DMS114 treated with DMSO at 0.1 percent for 48 hours (cell line): ENCODE data around the gene HERC5.
"Not testable (repeated sequence)": the region's sequence is repeated elsewhere in the genome, so short reads cannot be mapped to it uniquely, and the experiment has no call there.

Source experiments
- DNase-seq: peaks from one replicate; lab custom pipeline; 2025; ENCODE audit not compliant: unreplicated experiment; lab: John Stamatoyannopoulos, UW

The HERC5 gene

GRCh38 chr4:88456670-88457306 lies at the start of gene HERC5:
Gene HERC5 (plus strand): TSS chr4:88457119. CDS start chr4:88457270, 151 bp downstream.
- DNase-seq = peak; percentile 71

- no peak for DNase-seq
Observed at GRCh38 chr4:88409206-88409605, 47.7 kb upstream of the HERC5 start.

- DNase-seq = no peak
Observed at GRCh38 chr4:88409789-88410188, 47.1 kb upstream of the HERC5 start.

- DNase-seq = no peak
Observed at GRCh38 chr4:88411491-88412096, 45.3 kb upstream of the HERC5 start.

DNA sequence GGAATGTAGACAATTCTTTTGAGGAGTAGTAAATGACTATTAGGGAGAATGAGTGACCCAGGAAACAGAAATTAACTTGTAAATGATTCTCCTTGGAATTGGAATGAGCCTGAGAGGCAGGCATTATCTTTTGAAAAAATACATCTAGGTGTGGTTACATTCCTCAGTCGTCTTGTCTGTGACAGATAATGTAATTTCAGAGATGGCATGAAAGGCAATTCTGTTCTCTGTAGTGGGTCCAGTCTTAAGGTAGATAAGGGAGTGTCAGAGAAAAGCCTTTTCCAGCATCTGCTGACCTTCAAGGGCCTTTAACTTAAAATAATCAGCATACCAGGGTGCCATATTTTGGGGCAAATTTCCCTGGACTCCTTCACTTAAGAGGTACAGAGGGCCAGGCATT lies 43.1 kb upstream of the HERC5 start:
- DNase-seq = no peak

DNA sequence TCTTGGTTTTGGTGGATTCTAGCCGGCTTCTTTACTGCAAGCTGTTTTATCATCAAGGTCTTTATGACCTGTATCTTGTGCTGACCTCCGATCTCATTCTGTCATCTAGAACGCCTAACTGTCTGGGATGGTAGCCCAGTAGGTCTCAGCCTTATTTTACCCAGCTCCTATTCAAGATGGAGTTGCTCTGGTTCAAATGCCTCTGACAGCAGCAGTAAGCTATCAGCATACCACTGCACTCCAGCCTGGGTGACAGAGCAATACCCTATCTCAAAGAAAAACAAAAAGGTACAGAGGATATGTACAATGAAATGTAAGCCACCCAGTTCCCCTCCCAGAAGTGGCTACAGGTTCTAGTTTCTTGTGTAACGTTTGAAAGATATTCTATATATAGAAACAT lies 42.2 kb upstream of the HERC5 start:
- DNase-seq = no peak

DNA sequence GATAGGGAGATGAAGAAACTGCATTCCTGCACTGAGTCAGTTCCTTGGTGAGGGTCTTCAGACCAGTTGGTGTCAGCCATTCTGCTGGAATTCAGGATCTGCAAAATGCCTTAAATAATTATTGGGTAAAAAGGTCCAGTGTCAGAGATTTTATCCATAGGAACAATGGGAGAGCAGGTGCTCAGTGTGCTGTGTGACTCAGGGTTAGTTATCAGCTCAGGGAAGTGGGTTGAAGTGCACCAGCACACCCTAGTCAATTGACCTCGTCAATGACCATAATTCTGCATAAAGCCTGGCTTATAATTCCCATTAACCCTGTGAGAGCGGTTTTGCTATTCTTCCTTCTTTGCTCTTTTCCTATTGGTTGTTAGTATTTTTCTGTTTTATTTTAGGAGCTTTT lies 40.9 kb upstream of the HERC5 start:
- no peak for DNase-seq

- DNase-seq = no peak
Observed at GRCh38 chr4:88418411-88418810, 38.5 kb upstream of the HERC5 start.

DNA sequence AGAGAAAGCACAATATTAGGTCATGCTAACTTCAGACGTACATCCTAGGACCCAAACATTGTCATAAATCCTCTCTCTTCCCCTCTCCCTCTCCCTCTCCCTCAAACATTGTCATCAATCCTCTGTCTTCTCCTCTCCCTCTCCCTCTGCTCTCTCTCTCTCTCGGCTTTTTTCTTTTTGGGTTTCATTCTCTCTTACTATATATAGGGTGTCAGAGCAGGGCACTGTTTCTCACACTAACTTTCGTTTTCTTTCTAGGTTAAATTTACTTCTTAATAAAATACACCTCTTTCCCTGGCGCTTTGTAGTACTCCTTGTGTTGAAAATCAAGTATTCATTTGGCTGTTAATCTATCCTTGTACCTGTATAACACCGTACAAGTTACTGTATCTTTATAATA lies 37.0 kb upstream of the HERC5 start:
- DNase-seq = no peak

GRCh38 chr4:88420844-88421243 lies 36.1 kb upstream of the HERC5 start:
- no peak for DNase-seq

DNA sequence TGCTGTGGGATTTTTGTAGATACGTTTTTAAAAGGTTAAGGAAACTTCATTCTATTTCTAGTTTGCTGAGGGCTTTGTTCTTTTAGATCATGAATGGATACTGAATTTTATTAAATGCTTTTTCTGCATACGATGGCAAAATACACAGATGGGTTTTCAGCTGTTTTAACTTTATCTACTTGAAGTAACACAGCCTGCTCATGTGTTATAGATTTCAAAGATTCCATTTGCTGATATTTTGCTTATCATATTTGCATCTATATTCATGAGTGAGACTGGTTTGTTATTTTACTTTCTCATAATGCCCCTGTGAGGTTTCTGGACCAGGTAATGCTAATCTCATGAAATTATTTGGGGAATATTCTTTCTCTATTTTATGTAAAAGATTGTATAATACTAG lies 34.5 kb upstream of the HERC5 start:
- no peak for DNase-seq

- DNase-seq = no peak
Observed at GRCh38 chr4:88429401-88429800, 27.5 kb upstream of the HERC5 start.

GRCh38 chr4:88435987-88436693 lies 20.8 kb upstream of the HERC5 start:
- no peak for DNase-seq

DNA sequence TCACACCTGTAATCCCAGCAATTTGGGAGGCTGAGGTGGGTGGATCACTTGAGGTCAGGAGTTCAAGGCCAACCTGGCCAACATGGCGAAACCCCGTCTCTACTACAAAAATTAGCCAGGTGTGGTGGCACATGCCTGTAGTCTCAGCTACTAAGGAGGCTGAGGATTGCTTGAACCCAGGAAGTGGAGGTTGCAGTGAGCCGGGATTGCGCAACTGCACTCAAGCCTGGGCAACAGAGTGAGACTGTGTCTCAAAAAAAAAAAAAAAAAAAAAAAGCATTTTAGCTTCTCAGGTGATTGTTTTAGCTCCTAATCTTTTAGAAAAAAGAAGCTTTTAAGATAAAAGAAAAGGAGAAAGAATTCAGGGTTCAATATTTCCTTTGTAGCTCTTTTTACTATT lies 19.0 kb upstream of the HERC5 start:
- DNase-seq = not testable (repeated sequence)

- no peak for DNase-seq
Observed at GRCh38 chr4:88439161-88439760, 17.7 kb upstream of the HERC5 start.

DNA sequence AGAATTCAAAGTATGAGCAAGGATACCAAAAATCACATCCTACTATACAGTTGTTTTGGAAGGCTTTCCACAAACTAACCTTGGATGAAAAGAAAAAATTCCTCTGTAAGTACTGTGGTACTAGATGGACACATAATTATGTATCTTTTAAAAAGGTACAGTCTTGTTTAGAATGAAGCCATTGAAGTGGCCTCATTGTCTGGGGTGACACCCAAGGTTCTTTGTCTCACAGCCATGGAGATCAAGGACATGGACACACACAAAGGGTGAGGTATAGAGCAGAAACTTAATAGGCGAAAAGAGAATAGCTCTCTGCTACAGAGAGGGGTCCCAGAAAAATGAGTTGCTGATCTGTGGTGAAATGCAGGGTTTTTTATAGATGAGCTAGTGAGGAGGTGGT lies 16.8 kb upstream of the HERC5 start:
- DNase-seq = no peak

DNA sequence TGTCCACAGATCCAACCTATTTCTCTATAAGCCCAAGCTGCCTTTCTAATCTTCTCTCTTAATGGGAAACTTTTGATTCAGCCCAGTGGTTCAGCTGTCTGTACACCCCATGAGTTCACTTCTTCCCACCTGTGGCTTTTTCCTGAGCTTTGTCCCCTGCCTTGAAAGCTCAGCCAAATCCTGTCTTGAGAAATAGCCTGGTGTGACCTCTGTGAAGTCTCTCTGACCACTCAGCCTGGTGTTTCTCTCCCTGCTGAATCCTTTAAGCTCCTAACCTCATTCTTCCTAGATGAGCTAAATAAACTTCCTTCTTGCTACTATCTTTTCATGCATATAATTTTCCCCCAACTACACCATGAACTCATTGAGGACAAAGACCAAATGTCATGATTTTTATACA lies 15.2 kb upstream of the HERC5 start:
- DNase-seq = no peak

- DNase-seq = no peak
Observed at GRCh38 chr4:88442689-88443191, 14.2 kb upstream of the HERC5 start.

DNA sequence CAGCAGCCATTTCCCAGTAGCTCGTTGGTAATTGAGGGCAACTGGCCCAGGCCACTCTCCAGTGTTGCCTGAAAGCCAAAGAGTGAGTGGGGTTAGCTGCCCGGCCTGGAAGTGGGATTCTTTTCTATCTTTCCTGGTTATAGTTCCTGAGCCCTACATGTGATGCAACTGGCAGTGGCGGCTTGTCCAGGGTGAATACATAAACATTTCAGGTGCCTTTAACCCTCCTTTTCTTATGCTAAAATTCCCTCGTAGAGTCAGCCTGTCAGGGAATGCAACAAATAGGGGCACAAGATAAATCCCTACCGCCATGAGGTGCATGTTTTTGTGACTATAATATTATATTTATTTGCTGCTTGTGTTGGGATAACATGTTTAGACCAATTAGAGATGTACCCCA lies 13.4 kb upstream of the HERC5 start:
- no peak for DNase-seq

GRCh38 chr4:88445252-88445651 lies 11.7 kb upstream of the HERC5 start:
- DNase-seq = no peak

- no peak for DNase-seq
Observed at GRCh38 chr4:88446124-88446523, 10.8 kb upstream of the HERC5 start.
